HG03139 (cell line): ENCODE measurements around the gene CFAP251.

ENCODE experiments used
- ATAC-seq: cut with Tn5 transposase; IDR thresholded peaks from one replicate; pipeline ENCODE4 v1.9.1; 2021; ENCODE audit not compliant: unreplicated experiment

Gene CFAP251

GRCh38 chr12:121942145-121942718 is 23.8 kb downstream of the CFAP251 start:
- ATAC-seq = no peak

- ATAC-seq = no peak
Measured at GRCh38 chr12:121943926-121944325, 25.5 kb downstream of the CFAP251 start.

- ATAC-seq = no peak
Measured at GRCh38 chr12:121946313-121947025, 28.1 kb downstream of the CFAP251 start.

GRCh38 chr12:121947981-121948380 is 29.6 kb downstream of the CFAP251 start:
- ATAC-seq = no peak

- no peak for ATAC-seq
Measured at GRCh38 chr12:121949648-121950397, 31.4 kb downstream of the CFAP251 start.

- no peak for ATAC-seq
Measured at GRCh38 chr12:121953117-121953692, 34.8 kb downstream of the CFAP251 start.

GRCh38 chr12:121953695-121954094 is 35.3 kb downstream of the CFAP251 start:
- ATAC-seq = no peak

- ATAC-seq = no peak
Measured at GRCh38 chr12:121955258-121956237, 37.2 kb downstream of the CFAP251 start.

GRCh38 chr12:121957861-121958515 is 39.6 kb downstream of the CFAP251 start:
- no peak for ATAC-seq

GRCh38 chr12:121958541-121959240 is 40.3 kb downstream of the CFAP251 start:
- ATAC-seq = no peak

- no peak for ATAC-seq
Measured at GRCh38 chr12:121960541-121960940, 42.1 kb downstream of the CFAP251 start.

- ATAC-seq = no peak
Measured at GRCh38 chr12:121961195-121961879, 42.9 kb downstream of the CFAP251 start.

GRCh38 chr12:121963341-121964018 is 45.1 kb downstream of the CFAP251 start:
- no peak for ATAC-seq

- ATAC-seq = no peak
Measured at GRCh38 chr12:121964813-121965643, 46.6 kb downstream of the CFAP251 start.

- ATAC-seq = no peak
Measured at GRCh38 chr12:121966959-121967358, 48.6 kb downstream of the CFAP251 start.

- no peak for ATAC-seq
Measured at GRCh38 chr12:121968876-121969275, 50.5 kb downstream of the CFAP251 start.

GRCh38 chr12:121969726-121970125 is 51.3 kb downstream of the CFAP251 start:
- ATAC-seq = no peak
